HG03457 (cell line): ENCODE measurements around the gene PACS1.
"Not testable (repeated sequence)": the region's sequence is repeated elsewhere in the genome, so short reads cannot be mapped to it uniquely, and the experiment has no call there.

ENCODE experiments used
- ATAC-seq: cut with Tn5 transposase; IDR thresholded peaks from one replicate; pipeline ENCODE4 v1.9.1; 2021; ENCODE audit warnings: moderate number of reproducible peaks; ENCODE audit not compliant: unreplicated experiment

Gene PACS1

GRCh38 chr11:66266378-66267038 lies 196.4 kb downstream of the PACS1 start:
- no peak for ATAC-seq

GRCh38 chr11:66267039-66267378 lies 196.9 kb downstream of the PACS1 start:
- ATAC-seq: no peak

GRCh38 chr11:66267379-66268243 lies 197.5 kb downstream of the PACS1 start:
- ATAC-seq: no peak

GRCh38 chr11:66268244-66268951 lies 198.3 kb downstream of the PACS1 start, which contains the start of gene RAB1B:
RAB1B (plus strand) TSS chr11:66268639; CDS start chr11:66268680, 41 bp downstream.
- peak; percentile 63 for ATAC-seq

DNA sequence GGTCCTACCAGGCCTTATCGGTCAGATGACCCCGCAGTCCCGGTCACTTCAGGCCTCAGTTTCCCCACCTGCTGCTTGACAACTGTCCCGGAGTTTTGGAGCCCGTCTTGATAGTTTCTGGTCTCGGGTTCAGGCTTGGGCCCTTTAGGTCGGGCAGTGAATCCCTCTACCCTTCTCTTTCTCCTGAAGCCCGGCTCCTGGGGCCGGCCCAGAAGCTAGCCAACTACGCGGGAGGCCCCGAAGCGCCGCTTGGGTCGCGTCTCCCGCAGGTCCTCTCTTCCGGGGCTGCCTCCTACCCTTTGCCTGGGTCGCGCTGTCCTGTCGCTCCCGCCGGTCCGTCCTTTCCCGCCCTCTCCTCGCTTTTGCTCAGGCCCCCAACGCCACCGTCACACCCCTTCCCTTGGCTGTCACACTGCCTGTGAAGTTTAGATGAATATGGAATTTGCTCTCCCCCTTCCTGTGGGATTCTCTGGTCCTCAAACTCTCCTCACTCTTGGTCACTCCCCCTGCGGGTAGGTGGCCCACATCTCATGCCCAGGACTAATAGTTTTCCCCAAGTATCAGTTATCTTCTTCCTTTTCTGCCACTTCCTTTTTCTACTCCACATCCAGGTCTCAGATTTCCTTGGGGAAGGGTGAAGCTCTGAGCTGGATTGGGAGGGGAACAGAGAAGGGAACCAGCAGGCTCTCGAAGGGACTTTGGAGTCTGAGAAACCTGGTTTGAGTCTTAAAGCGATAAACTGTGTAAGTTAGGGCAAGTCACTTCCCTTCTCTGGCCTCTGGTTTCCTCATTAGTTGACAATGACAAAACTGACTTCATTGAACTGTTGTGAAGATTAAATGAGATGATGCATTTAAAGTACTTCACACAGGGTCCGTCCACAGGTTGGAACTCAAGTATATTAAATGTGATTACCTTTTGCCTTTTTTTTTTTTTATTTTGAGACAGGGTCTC lies 199.2 kb downstream of the PACS1 start:
- no peak for ATAC-seq

- ATAC-seq: no peak
These were observed 201.7 kb downstream of the PACS1 start for GRCh38 chr11:66271816-66272215.

- no peak for ATAC-seq
These were observed 202.5 kb downstream of the PACS1 start for GRCh38 chr11:66272596-66272995.

DNA sequence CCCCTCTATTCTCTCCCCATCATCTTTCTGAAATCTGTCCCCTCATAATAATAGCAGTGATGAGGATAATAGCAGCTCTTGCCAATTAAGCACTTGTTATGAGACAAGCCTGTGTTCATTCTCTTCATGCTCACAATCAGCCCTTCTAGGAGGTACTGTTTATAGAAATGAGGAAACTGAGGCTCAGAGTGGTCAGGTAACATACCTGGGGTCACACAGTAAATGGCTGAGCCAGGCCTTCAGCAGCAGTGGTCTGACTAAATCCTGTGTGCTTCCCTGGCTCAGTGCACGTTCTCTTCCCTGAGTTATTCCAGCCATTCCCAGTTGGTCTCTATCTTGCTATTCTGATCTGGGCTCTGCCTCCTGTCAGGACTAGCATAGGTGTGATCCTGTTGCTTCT lies 204.1 kb downstream of the PACS1 start:
- ATAC-seq: no peak

DNA sequence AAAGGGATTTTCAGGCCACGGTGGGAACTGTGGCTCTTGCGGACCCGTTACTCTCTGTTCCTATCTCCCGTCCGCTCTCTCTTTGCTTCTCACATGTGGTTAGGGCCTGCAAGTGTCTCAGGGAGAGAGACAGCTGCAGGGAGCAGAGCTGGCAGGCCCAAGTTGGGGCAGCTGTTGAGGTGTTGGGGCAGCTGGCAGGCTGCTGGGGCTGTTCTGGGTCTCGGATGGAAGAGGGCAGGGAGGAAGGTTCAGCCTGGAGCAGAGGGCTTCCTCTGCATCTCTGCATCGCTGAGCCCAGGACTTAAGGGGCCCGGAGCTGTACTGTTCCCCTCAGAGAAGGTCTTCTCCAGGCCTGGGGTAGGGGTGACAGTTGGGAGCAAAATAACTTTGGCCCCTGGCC lies 205.3 kb downstream of the PACS1 start:
- no peak for ATAC-seq

DNA sequence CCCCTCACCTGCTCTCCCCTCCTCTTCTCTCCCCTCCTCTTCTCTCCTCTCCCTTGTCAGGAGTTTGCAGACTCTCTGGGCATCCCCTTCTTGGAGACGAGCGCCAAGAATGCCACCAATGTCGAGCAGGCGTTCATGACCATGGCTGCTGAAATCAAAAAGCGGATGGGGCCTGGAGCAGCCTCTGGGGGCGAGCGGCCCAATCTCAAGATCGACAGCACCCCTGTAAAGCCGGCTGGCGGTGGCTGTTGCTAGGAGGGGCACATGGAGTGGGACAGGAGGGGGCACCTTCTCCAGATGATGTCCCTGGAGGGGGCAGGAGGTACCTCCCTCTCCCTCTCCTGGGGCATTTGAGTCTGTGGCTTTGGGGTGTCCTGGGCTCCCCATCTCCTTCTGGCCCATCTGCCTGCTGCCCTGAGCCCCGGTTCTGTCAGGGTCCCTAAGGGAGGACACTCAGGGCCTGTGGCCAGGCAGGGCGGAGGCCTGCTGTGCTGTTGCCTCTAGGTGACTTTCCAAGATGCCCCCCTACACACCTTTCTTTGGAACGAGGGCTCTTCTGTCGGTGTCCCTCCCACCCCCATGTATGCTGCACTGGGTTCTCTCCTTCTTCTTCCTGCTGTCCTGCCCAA lies 206.0 kb downstream of the PACS1 start:
- no peak for ATAC-seq

GRCh38 chr11:66276619-66277018 lies 206.5 kb downstream of the PACS1 start:
- ATAC-seq: not testable (repeated sequence)

GRCh38 chr11:66277064-66277463 lies 207.0 kb downstream of the PACS1 start:
- ATAC-seq: not testable (repeated sequence)

GRCh38 chr11:66277471-66278362 lies 207.6 kb downstream of the PACS1 start, which contains the start of gene CNIH2:
CNIH2 (plus strand) TSS chr11:66278175; CDS start chr11:66278457, 282 bp downstream.
- ATAC-seq: no peak

DNA sequence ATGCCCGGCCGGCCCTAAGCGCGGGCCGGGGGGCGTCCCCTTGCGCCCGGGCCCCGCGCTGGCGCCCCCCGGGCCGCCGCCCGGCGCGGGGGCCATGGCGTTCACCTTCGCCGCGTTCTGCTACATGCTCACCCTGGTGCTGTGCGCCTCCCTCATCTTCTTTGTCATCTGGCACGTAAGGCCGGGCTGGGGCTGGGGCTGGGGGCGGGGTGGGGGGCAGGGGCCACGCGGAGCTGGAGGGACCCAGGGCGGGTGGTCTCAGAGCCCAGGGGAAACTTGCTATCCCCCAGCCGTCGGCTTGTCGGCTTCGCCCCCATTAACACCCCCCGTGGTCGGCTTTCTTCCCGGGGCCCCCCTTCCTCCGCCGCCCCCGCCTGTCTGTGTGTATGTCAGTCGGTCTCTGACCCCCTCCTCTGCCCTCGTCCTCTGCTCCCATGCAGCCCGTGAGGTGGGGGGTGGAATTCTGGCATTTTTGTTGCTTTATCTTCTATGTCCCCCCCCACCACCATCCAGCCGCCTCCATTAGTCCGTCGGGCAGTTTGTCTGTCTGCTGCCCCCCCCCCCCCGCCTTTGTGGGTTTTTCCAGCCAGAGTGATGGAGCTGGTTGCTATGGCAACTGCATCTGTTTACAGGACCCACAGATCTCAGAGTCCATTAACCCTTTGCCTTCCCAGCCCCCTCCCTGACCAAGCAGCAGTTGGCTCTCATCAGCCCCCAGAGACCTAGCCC lies 208.5 kb downstream of the PACS1 start:
- no peak for ATAC-seq

GRCh38 chr11:66279092-66279734 lies 209.1 kb downstream of the PACS1 start:
- ATAC-seq: no peak

GRCh38 chr11:66280428-66280827 lies 210.4 kb downstream of the PACS1 start:
- ATAC-seq: no peak

DNA sequence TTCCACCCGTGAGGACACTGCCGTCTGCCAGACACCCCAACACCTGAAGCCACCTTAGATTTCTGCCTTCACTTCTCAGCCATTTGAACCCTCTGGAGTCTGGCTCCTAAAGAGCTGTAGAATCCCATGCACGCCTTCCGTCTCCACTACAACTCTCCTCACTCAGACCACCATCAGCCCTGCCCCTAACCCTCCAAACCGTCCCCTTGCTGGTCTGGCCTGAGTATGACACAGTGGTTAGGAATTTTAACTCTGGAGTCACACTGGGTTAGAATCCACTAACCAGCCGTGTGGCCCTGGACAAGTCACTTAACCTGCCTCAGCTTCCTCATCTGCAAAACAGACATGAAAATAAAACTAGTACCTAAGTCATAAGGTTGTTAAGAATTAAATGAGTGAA lies 210.9 kb downstream of the PACS1 start:
- no peak for ATAC-seq
